ENCODE data around the gene ANKRD34B. TPM values are rescaled to one million over a fixed set of nuclear protein-coding genes. Genes with fewer than 3 reads are reported as not detected.

ANKRD34B gene
- total and polyA plus RNA-seq, 3 experiments from 2014 or later = not detected

GRCh38 chr5:80508844-80509243, 61.2 kb downstream of the ANKRD34B start:
- Histone ChIP-seq H3K4me1 (ENCODE audit: insufficient read depth, low read length) (no peaks in the 10 kb centered on the region), H3K4me3 (ENCODE audit: low read length) (no peak overlapping the region), H3K27ac (ENCODE audit: low read depth, low read length) (no peak overlapping the region), H3K9me3 (ENCODE audit: low read length) (no peaks in the 10 kb centered on the region), H3K36me3 (ENCODE audit: insufficient read depth, low read length) (no peaks in the 10 kb centered on the region), H3K27me3 (ENCODE audit: insufficient read depth, low read length, poor library complexity, severe bottlenecking) (no peaks in the 10 kb centered on the region)
- Mint-ChIP-seq H3K4me3 (no peak overlapping the region), H3K27ac (no peak overlapping the region), H3K27me3 (peaks cover 0 to 2% of the 10 kb centered on the region in 2 donors), H3K36me3 (peaks cover 0 to 2% (median 0%) of the 10 kb centered on the region in 3 donors), H3K4me1 (peaks cover 0 to 3% (median 2%) of the 10 kb centered on the region in 3 donors), H3K9me3 (no peaks in the 10 kb centered on the region)
- CTCF ChIA-PET = no interaction called here
- DNase-seq = no peak
- POLR2A ChIA-PET = no interaction called here

DNA sequence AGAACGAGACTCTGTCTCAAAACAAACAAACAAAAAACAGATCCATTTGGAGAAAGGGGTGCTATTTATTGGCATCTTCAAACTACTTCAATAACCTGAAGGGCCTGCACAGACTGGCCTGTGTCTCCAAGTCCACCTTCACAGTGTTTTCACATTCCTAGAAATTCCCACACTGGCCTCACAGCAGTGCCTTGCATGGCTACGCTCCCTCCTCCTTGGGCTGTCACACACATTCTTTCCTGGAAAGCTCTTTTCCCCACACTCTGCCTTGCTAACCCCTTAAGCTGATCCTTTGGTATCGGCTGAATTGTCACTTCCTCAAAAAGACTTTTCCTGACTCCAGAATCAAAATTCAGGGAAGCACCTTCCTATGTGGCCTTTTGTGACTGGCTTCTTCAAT, 62.4 kb downstream of the ANKRD34B start:
- H3K4me1 Mint-ChIP-seq = peaks cover 0 to 6% (median 2%) of the 10 kb centered on the region in 3 donors
- POLR2A ChIA-PET = no interaction called here

More for the DNA sequence above, 62.4 kb downstream of the ANKRD34B start:
- Histone ChIP-seq H3K4me1 (ENCODE audit: insufficient read depth, low read length) (no peaks in the 10 kb centered on the region), H3K27ac (ENCODE audit: low read depth, low read length) (no peak overlapping the region), H3K27me3 (ENCODE audit: insufficient read depth, low read length, poor library complexity, severe bottlenecking) (no peaks in the 10 kb centered on the region), H3K36me3 (ENCODE audit: insufficient read depth, low read length) (no peaks in the 10 kb centered on the region), H3K9me3 (ENCODE audit: low read length) (no peaks in the 10 kb centered on the region), H3K4me3 (ENCODE audit: low read length) (no peak overlapping the region)
- DNase-seq = no peak
- CTCF ChIA-PET = no interaction called here
- H3K27me3 Mint-ChIP-seq = peaks cover 0 to 2% of the 10 kb centered on the region in 2 donors
- no peaks in the 10 kb centered on the region for H3K9me3 Mint-ChIP-seq
- H3K36me3 Mint-ChIP-seq = peaks cover 0 to 2% (median 0%) of the 10 kb centered on the region in 3 donors
- no peak overlapping the region for H3K4me3 Mint-ChIP-seq
- H3K27ac Mint-ChIP-seq = no peak overlapping the region

Other genes starting within 250 kb of the ANKRD34B start
- 10 to 100 TPM; 10.1 to 13.8 TPM for gene ZFYVE16, start 162.2 kb downstream of the ANKRD34B start, total RNA-seq
- gene ZFYVE16, start 162.2 kb downstream of the ANKRD34B start, polyA plus RNA-seq = 5.0 TPM
- gene FAM151B, start 82.2 kb downstream of the ANKRD34B start, total RNA-seq = under 1 TPM; 0.18 to 0.24 TPM
- gene FAM151B, start 82.2 kb downstream of the ANKRD34B start, polyA plus RNA-seq = not detected
- 10 to 100 TPM; 19.2 to 19.8 TPM for gene MSH3, start 84.4 kb upstream of the ANKRD34B start, total RNA-seq
- gene MSH3, start 84.4 kb upstream of the ANKRD34B start, polyA plus RNA-seq = 13.1 TPM
- gene DHFR, start 84.7 kb upstream of the ANKRD34B start, total RNA-seq = 10 to 100 TPM; 82.7 to 85.8 TPM
- gene DHFR, start 84.7 kb upstream of the ANKRD34B start, polyA plus RNA-seq = 2.6 TPM